HG03354 (cell line): ENCODE results near the gene ELN.

Experiments used
- ATAC-seq: cut with Tn5 transposase; IDR thresholded peaks from one replicate; pipeline ENCODE4 v1.9.1; 2021; ENCODE audit warnings: mild to moderate bottlenecking; ENCODE audit not compliant: unreplicated experiment, poor library complexity, severe bottlenecking

Gene ELN

DNA sequence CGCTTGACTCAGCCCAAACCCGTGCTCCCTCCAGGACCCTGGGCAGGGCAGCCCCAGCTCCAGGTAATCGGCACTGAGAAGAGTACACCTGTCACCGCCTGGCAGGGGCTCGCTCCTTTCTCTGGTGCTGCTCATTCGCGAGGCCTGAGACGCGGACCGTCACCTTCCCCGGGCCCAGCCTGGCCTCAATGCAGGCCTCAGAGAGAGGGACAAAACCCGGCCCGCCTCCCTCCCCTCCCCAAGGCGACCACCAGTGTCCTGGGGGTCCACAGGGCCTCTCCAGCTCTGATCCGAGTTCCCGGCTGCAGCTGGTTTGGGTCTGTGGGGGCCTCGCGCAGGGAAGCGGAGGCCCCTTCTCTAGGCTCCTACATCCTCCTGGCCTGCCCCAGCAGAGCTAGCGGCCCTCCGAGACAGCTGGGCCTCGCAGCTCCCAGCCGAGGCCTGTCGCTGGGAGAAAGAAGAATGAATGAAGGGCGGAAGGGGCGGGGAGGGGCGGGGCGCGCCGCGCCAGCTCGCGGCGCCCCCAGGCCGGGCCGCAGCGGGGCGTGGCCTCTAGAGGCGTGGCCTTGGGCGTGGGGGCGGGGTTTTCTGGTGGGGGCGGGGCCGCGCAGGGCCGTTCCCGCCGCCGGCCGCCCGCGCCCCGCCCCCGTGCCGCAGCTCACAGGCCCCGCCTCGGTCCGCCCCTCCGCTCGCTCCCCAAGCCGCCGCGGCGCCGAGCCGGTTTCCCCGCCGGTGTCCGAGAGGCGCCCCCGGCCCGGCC, 55.3 kb downstream of the ELN start, which contains the start of gene LIMK1:
TSS of gene LIMK1 (plus strand) at position 688 of the 760 bp plus-strand sequence. CDS start 187 bp downstream, outside the sequence.
- peak; percentile 82 for ATAC-seq

DNA sequence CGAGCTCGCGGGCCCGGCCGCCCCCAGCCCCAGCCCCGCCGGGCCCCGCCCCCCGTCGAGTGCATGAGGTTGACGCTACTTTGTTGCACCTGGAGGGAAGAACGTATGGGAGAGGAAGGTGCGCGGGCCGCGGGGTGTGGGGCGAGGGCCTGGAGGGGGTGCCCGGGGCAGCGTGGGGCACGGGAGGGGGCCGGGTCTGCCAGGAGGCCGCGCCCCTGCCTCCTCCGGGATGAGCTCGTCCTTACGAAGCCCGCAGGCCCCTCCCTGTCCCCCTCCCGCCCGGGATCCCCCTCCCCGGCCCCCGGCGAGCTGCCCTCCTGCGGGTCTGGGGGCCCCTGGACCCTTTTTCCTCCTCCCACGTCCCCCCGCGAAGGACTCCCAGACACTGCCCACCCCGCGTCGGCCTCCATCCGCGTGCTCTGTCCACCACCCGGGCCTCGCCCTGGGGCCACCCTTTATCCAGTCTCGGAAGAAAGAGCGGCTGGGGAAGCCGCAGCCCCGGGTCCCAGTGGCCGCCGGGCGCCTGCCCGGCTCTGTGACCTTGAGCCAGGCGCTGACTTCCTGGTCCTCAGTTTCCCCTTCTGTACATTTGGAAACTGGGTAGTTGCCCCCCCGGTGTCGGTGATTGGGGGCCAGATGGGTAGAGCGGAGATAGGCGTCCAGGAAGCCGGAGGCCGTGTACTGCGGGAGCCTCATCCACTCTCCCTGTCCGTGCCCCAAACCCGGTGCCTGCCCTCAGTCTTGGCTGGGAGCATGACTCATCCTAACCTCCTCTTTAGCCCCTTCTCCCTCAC, 56.2 kb downstream of the ELN start:
- peak; percentile 59 for ATAC-seq

DNA sequence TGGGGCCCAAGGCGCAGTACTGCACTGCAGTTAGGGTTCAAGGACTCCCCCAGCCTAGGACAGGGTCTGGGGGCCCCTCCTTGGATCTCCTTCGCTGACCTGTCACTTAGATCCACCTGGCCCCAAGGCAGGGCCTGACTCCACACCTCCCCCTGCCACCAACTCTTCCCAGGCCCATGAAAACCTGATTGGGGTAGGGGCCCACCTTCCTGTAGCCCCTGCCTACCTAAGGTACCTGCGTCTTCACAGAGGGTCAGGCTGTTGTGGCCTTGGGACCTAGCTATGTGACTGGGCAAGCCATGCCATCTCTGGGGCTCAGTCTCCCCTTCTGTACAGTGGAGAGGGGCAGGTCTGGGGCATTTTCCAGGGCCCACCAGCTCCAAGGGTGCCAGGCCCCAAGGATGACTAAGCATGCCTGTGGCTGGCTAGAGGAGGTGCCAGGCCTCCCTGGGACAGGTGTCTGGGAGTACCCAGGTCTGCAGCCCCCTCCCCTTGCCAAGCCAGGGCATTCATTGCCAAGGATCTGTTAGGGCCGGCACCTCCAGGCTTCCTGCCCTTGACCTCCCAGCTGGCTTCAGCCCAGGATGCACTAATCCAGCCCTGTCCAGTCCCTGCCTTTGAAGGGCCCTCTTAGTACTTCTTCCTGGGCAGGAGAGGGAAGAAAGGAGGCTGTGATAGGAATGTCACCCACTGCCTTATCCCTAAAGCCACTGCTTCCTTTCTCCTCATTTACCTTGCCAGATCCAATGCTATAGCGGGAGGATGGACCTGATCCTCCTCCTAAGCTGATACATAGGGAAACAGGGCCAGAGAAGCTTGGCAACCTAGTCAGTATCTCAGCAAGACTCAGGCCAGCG, 57.0 kb downstream of the ELN start:
- no peak for ATAC-seq

DNA sequence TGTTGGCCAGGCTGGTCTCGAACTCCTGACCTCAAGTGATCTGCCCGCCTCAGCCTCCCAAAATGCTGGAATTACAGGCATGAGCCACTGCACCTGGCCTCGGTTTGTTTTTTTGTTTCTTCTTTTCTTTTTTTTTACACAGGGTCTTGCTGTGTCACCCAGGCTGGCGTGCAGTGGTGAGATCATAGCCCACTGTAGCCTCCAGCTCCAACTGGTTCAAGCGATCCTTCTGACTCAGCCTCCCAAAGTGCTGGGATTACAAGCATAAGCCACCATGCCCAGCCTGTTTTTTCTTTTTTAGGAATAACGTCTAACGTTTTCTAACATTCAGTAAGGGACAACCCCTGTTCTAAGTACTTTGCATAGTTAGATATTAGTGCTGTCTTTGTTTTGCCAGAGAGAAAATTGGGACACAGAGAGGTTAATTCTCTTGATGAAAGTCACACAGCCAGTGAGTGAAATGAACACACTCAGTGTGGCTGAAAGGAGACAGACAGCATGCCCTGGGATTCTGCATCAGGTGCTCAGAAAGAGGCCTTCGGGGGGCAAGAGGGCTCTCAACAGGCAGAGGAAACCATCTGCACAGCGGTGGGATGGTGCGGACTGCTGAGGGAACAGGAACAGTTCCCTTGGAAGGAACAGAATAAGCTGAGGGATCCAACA, 59.9 kb downstream of the ELN start:
- ATAC-seq, result no peak

DNA sequence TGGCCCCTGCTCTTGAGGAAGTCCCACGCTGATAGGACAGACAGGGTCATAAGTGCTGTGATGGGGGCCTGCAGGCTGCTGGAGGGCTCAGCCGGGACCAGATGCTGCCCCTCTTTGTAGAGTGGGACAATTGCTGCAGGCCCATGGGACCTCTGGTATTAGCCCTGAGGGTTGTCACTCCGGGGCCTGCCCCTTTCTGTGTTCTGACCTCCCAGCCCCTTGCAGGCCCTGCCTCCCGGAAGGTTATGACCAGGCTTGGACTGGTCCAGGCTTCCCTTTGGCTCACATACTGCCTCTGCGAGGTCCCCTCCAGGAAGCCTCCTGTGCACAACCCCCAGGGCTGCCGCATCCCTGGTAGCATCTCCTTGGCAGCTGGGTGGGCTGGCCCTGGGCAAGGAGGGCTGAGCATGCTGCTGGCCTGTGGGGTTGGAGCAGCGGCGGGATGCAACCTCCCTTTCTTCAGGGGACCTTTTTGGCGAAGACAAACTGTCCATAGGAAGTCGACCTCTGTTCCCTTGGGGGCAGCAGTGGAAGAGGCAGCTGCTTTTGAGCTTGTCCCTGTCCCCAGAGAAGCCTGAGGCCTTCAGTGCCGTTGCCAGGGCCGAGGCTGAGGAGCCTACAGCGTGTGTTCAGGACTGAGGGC, 64.5 kb downstream of the ELN start:
- ATAC-seq, result no peak

DNA sequence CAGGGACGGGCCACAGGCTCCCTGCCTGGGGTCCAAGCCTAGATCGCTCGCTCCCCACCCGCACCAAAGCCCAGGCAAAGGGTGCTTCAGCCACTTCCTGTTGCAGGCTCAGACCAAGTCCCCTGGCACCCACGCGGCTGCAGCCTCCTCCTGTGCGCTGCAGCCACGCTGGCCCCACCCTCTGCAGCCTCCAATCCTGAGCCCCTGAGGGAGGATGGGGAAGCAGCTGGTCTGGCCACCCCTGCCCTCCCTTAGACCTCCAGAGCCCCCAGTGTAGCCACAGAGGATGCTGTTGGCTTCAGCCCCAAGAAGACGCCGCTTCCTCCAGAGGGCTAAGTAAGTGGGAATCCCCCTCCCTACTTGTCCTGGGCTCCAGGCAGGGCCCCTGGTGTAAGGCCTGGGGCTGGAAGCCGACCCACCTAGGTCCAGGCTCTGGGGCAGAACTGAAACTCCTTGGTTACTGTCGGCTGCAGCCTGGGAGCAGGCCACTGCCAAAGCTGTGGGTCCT, 65.0 kb downstream of the ELN start:
- ATAC-seq, result peak; percentile 68

DNA sequence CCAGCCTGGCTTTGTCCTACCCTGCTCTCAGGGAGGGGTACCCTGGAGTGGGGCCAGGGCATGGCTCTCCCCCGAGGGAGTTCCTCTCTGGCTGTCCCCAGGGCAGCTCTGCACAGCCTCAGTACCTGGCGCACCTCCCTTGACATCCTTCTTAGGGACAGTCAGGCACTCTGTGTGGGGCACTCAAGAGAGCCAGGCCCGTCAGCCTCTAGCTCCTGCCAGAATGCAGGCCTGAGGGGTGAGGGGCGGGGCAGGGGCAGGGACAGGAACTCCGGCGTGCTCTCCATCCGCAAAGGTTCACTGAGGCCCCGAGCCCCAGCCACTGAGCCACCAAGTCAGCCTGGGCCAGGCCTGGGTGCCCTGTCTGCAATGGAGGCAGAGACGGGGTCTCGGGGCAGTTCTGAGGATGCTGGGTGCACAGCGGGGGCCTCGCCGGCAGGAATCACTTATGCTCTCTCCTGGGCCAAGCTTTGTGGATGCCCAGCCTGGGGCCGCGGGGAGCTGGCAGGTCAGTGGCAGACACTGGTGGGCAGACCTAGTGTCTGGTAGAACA, 65.8 kb downstream of the ELN start:
- ATAC-seq, result peak; percentile 17

DNA sequence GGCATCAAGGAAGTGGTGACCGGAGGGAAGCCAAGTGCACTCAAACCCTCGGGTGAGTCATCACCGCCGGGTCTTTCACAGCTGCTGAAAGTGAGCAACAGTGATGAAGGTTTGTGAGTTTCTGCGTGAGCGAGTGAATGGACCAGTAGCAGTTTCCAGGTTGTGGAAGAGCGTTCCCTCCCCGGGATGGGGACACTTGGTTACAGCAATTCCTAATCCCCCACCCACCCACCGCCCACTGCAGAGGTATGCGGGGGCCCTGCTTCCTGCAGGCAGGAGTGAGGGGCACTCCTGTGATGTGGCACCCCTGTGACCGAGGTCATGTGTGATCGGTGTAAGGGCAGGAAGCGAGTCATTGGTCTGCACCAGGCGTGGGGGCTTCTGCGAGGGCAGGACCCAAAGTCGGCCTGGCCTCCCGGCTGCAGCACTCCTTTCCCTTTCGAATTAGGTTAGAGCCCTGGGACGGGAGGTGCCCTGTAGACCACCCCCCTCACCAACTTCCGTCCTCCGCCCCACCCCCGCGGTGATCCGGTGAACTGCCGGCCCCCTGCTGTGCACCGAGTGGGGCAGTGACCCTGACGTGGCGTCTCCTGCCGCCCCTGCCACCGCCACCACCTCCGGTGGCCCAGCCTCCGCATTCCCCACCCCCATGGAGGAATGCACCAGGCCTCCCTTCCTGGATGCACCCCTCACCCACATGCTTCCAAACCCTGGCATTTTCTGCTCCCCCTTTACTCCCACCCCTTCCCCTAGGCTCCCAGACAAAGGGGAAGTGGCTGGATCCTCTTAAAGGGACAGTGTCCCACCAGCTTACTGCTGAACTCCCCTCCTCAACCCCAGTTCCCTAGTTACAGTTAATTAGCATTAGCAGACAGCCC, 66.5 kb downstream of the ELN start:
- ATAC-seq, result peak; percentile 55

DNA sequence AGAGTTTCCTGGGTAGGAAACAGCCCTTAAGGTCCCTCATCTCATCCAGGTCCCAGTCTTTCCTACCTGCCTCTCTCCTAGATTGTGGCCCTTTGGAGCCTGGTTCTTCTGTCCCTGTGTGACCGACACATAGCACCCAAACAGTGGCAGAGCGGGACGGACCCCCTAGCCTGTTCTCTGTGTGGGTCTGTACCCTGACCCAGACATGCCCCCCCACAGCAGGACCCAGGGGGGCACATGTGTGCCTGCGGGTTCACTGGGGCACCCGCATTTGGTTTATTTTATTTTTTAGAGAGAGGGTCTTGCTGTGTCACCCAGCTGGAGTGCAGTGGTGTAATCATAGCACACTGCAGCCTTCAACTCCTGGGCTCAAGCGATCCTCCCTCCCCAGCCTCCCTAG, 67.2 kb downstream of the ELN start:
- no peak for ATAC-seq

DNA sequence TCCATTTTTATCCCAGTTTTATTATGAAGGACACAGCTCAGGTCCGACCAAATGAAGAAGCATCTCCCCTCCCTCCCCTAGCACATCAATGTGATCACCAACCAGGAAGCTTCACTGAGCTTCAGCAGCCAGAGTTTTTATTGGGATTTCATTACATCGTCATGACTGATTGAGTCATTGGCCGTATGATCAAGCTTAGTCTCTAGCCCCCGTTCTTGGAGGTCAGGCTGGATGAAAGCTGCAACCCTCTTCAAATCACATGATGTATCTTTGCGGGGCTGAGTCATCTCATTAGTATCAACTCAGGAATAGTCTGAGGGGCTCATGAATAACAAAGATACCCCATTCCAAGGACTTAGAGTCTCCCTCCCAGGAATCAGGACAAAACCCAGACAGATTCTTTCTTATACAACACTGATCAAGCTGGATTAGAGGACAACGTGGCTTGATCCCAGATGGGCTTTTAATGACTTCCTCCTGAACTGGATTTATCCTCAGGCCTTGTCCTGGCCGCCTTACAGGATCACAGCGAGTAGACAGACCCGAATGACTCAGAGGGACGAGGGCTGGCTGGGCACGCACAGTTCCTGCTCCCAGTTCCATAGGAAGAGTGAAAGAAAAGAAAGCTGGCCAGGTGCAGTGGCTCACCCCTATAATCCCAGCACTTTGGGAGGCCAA, 70.1 kb downstream of the ELN start:
- no peak for ATAC-seq

DNA sequence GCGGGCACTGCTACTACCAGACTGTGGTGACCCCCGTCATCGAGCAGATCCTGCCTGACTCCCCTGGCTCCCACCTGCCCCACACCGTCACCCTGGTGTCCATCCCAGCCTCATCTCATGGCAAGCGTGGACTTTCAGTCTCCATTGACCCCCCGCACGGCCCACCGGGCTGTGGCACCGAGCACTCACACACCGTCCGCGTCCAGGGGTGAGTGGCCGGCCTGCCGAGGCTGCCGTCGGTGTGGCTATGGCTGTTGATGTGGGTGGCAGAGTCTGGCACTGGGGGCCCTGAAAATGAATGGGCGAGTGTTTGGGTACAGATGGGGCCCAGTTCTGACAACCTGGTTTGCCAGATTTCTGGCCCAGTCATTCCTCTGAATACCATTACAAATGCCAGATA, 71.1 kb downstream of the ELN start:
- no peak for ATAC-seq

DNA sequence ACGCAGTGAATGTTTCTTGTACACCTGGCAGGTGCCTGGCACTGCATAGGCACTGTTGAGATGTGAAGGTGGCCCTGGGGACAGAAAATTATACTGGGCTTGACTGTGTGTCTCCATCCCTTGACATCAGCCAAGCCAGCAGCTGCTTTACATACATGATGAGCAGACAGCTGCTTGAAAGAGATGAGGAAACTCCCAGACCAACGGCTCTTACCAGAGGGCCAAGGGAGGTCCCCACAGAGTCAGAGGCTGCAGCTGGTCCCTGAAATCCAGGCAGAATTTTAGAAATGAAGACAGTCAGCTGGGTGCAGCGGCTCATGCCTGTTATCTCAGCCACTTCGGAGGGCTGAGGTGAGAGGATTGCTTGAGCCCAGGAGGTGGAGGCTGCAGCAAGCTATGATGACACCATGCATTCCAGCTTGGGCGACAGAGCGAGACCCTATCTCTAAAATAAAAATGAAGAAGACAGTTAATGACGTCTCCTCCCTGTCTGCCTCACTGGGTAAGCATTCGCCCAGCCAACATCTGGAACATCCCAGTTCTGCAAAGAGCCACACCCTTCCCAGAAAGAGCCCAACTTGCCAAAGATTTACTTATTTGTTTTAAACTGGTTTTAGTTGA, 73.2 kb downstream of the ELN start:
- peak; percentile 89 for ATAC-seq

DNA sequence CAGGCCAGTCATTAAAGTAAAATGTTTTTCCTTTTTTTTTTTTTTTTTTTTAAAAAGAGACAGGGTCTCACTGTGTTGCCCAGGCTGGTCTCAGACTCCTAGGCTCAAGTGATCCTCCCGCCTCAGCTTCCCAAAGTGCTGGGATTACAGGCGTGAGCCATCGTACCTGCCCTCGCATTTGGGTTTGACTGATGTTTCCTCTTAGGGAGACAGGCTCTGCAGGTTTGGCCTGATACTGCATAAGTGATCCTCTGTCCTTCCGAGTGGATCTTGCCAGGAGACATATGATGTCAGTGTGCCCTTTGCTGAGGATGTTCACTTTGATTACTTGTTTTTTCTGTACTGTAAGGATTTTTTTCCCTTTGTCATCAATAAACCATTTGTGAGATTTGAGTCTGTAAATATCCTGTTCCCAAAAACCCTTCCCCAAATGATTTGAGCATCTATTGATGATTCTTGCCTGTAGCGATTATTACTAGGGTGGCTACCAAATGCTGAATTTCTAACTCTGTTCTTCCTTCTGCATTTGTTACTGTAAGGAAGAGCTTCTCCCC, 75.3 kb downstream of the ELN start:
- ATAC-seq, result no peak

DNA sequence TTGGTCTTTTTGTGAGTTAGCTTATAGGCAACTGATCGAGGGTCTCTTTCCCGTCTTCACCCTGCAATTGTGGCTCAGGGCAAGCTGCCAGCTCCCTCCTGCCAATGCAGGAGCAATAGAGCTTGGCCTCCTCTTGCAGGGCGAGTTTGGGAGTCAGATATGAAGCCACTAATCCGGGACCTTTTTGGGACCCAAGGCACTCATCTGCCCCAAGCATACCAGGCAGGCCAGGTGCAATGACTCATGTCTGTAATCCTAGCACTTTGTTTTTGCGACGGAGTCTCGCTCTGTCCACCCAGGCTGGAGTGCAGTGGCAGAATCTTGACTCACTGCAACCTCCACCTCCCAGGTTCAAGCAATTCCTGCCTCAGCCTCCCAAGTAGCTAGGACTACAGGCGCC, 76.7 kb downstream of the ELN start:
- no peak for ATAC-seq

DNA sequence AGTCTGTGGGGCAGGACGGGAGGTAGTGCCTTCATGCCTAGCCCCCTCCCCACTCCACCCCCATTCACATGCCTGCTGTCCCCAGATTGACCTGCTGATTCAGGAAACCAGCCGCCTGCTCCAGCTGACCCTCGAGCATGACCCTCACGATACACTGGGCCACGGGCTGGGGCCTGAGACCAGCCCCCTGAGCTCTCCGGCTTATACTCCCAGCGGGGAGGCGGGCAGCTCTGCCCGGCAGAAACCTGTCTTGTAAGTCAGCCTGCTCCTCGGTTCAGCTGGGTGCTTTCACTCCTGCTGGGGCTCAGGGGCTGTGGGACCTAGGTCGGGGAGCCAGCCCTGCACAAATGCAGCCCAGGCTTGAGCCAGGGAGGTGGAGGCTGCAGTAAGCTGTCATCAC, 78.0 kb downstream of the ELN start:
- no peak for ATAC-seq

DNA sequence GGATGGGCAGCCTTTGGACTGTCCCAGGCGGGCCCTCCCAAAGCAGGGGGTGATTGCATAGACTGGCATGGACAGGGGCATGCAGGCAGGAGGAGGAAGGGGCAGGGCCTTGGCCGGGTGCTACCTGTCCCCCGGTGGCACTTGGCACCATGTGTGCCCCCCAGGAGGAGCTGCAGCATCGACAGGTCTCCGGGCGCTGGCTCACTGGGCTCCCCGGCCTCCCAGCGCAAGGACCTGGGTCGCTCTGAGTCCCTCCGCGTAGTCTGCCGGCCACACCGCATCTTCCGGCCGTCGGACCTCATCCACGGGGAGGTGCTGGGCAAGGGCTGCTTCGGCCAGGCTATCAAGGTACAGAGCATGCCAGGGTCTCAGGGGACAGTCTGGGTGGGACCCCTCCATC, 78.9 kb downstream of the ELN start:
- ATAC-seq, result no peak

DNA sequence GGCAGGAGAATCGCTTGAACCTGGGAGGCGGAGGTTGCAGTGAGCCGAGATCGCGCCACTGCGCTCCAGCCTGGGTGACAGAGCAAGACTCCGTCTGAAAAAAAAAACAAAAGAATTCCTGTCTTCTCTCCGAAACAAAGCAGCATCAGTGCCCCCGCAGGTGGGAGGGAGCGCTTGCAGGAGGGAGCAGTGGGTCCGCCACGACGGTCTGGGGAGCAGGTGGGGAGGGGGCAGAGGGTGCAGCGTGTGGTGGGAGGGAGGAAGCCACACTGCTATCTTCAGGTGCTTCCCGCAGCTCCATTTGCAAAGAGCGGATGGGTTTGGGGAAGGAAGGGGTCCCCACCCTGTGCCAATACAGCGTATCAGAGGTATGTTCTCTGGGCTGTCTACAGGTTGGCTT, 87.4 kb downstream of the ELN start:
- ATAC-seq, result no peak
